ENCODE measurements around the gene MOV10. TPM values are rescaled to one million over a fixed set of nuclear protein-coding genes. Genes with fewer than 3 reads are reported as not detected.

MOV10 gene
- polyA plus RNA-seq, 1 donor from 2014 or later = 1.4 TPM

DNA sequence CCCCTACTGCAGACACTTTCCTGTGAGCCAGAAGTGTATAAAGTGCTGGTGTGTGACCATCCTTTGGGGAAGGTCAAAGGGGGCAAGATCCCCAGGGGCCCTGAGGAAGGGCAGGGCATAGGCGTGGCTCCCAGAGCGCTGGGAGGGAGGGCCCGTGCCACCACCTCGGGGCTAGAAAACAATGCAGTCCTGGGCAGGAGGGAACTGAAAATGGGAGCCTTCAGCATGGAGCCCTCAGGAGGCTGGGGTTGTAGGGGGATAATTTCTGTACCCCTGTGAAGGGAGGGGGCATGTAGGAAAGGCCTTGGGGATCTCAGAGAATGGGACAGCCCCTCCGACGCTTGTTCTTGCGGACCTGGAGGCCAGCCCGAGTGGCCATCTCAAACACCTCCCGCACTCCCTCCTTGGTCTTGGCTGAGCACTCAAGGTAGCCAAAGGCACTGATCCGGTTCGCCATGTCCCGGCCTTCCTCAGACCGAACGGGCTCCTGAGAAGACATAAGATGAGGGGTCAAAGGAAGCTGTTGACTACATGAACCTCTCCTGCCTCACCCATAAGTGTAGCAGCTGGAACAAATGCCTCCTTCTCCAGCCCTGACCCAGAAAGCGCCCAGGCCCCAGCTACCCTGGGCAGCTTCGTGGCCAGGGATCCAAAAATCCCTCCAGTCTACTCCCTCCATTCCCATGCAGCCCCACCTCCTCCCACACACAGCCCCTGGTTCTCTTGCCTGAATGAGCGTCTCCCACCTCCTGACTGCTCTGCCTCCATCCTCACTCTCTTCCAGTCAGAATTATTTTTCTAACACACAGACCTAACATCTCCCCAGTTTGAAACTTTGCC lies 27.0 kb downstream of the MOV10 start (continued):
- TF ChIP-seq, protein P1, sequence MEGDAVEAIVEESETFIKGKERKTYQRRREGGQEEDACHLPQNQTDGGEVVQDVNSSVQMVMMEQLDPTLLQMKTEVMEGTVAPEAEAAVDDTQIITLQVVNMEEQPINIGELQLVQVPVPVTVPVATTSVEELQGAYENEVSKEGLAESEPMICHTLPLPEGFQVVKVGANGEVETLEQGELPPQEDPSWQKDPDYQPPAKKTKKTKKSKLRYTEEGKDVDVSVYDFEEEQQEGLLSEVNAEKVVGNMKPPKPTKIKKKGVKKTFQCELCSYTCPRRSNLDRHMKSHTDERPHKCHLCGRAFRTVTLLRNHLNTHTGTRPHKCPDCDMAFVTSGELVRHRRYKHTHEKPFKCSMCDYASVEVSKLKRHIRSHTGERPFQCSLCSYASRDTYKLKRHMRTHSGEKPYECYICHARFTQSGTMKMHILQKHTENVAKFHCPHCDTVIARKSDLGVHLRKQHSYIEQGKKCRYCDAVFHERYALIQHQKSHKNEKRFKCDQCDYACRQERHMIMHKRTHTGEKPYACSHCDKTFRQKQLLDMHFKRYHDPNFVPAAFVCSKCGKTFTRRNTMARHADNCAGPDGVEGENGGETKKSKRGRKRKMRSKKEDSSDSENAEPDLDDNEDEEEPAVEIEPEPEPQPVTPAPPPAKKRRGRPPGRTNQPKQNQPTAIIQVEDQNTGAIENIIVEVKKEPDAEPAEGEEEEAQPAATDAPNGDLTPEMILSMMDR (IDR thresholded peaks at IDR 0.05; ENCODE audit: poor library complexity, severe bottlenecking) = no peak

DNA sequence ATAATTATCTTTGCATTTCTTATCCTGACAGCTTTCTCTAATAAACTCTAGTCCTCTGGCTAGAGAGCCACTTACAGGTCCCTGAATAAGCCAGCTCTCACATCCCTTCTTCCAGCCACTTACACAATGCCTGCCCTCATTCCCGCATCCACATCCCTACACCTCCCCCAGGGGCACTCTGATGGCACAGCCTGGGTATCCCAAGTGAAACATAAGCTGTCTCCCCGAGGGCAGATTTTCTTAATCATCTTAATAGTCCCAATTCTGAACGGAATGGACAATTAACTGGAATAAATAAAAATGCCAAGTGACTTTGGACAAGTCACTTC lies 27.6 kb downstream of the MOV10 start:
- H3K4me2 ChIP-seq (ENCODE audit: low read length) = no peak overlapping the region

More for the DNA sequence above, 27.6 kb downstream of the MOV10 start:
- Histone ChIP-seq H3K27me3 (ENCODE audit: insufficient read depth, low read depth, low read length) (peaks cover 5% of the 10 kb centered on the region), H3K9ac (ENCODE audit: low read length) (no peak overlapping the region), H3F3A (ENCODE audit: insufficient read depth, low read length, poor library complexity, severe bottlenecking) (no peaks in the 10 kb centered on the region), H4K20me1 (ENCODE audit: insufficient read depth) (no peaks in the 10 kb centered on the region), H3K27ac (ENCODE audit: low read length) (no peak overlapping the region), H3K9me3 (ENCODE audit: low read length) (no peaks in the 10 kb centered on the region), H3K9me2 (ENCODE audit: insufficient read depth, low read length) (no peaks in the 10 kb centered on the region), H3K79me2 (replicated peaks; ENCODE audit: insufficient read depth, low read length) (no peaks in the 10 kb centered on the region), H3K36me3 (ENCODE audit: insufficient read depth, low read length) (no peaks in the 10 kb centered on the region), H2AFZ (ENCODE audit: low read depth, low read length) (no peak overlapping the region), H3K4me3 (ENCODE audit: low read length) (no peak overlapping the region)
- no peak for TF ChIP-seq SMC3 (conservative IDR thresholded peaks at IDR 0.05; ENCODE audit: poor library complexity)
- no peak for TF ChIP-seq EZH2 (IDR thresholded peaks at IDR 0.05; ENCODE audit: borderline replicate concordance, insufficient read depth, low read length, poor library complexity, severe bottlenecking)
- TF ChIP-seq, protein P2, sequence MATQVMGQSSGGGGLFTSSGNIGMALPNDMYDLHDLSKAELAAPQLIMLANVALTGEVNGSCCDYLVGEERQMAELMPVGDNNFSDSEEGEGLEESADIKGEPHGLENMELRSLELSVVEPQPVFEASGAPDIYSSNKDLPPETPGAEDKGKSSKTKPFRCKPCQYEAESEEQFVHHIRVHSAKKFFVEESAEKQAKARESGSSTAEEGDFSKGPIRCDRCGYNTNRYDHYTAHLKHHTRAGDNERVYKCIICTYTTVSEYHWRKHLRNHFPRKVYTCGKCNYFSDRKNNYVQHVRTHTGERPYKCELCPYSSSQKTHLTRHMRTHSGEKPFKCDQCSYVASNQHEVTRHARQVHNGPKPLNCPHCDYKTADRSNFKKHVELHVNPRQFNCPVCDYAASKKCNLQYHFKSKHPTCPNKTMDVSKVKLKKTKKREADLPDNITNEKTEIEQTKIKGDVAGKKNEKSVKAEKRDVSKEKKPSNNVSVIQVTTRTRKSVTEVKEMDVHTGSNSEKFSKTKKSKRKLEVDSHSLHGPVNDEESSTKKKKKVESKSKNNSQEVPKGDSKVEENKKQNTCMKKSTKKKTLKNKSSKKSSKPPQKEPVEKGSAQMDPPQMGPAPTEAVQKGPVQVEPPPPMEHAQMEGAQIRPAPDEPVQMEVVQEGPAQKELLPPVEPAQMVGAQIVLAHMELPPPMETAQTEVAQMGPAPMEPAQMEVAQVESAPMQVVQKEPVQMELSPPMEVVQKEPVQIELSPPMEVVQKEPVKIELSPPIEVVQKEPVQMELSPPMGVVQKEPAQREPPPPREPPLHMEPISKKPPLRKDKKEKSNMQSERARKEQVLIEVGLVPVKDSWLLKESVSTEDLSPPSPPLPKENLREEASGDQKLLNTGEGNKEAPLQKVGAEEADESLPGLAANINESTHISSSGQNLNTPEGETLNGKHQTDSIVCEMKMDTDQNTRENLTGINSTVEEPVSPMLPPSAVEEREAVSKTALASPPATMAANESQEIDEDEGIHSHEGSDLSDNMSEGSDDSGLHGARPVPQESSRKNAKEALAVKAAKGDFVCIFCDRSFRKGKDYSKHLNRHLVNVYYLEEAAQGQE (IDR thresholded peaks at IDR 0.05; ENCODE audit: borderline replicate concordance) = no peak
- TF ChIP-seq EP300 (conservative IDR thresholded peaks at IDR 0.05; ENCODE audit: poor library complexity, severe bottlenecking) = no peak
- no peak for TF ChIP-seq TAF1 (IDR thresholded peaks at IDR 0.05; ENCODE audit: low read depth)
- no peak for TF ChIP-seq RAD21 (conservative IDR thresholded peaks at IDR 0.05)
- no peak for TF ChIP-seq MXI1 (conservative IDR thresholded peaks at IDR 0.05; ENCODE audit: poor library complexity, severe bottlenecking)
- TF ChIP-seq, protein P1 (IDR thresholded peaks at IDR 0.05; ENCODE audit: poor library complexity, severe bottlenecking) = no peak
- TF ChIP-seq POLR2AphosphoS5 (IDR thresholded peaks at IDR 0.05) = no peak
